Fibroblast of skin of left quadriceps (primary cell): Measurements from ENCODE around the gene SSU72.
"Not testable (repeated sequence)": the region's sequence is repeated elsewhere in the genome, so short reads cannot be mapped to it uniquely, and the experiment has no call there.

Source experiments
- DNase-seq, 2 experiments: peaks; one replicate each; pipeline ENCODE4 v3.0.0-alpha.2; 2013; ENCODE audit warnings: low read depth in 2 of 2

SSU72 gene

GRCh38 chr1:1529321-1529720, 45.3 kb downstream of the SSU72 start:
- DNase-seq: no peak

GRCh38 chr1:1528301-1529267, 46.1 kb downstream of the SSU72 start:
- no peak for DNase-seq

- no peak for DNase-seq
Measured at GRCh38 chr1:1527092-1527816, 47.4 kb downstream of the SSU72 start.

GRCh38 chr1:1526476-1526875, 48.2 kb downstream of the SSU72 start:
- DNase-seq: not testable (repeated sequence)

- not testable (repeated sequence) for DNase-seq
Measured at GRCh38 chr1:1524750-1525383, 49.8 kb downstream of the SSU72 start.

GRCh38 chr1:1523651-1524050, 51.0 kb downstream of the SSU72 start:
- not testable (repeated sequence) for DNase-seq

GRCh38 chr1:1523226-1523625, 51.4 kb downstream of the SSU72 start:
- not testable (repeated sequence) for DNase-seq

GRCh38 chr1:1522536-1522935, 52.1 kb downstream of the SSU72 start:
- not testable (repeated sequence) for DNase-seq

- DNase-seq: no peak
Measured at GRCh38 chr1:1521331-1521730, 53.3 kb downstream of the SSU72 start.

GRCh38 chr1:1519805-1520505, 54.7 kb downstream of the SSU72 start:
- not testable (repeated sequence) for DNase-seq

GRCh38 chr1:1518621-1519007, 56.0 kb downstream of the SSU72 start:
- not testable (repeated sequence) for DNase-seq

- DNase-seq: no peak
Measured at GRCh38 chr1:1517973-1518620, 56.6 kb downstream of the SSU72 start.

- DNase-seq: not testable (repeated sequence)
Measured at GRCh38 chr1:1516923-1517322, 57.7 kb downstream of the SSU72 start.

GRCh38 chr1:1514376-1514775, 60.3 kb downstream of the SSU72 start:
- not testable (repeated sequence) for DNase-seq

- not testable (repeated sequence) for DNase-seq
Measured at GRCh38 chr1:1513675-1514074, 61.0 kb downstream of the SSU72 start.

- not testable (repeated sequence) for DNase-seq
Measured at GRCh38 chr1:1512425-1512824, 62.2 kb downstream of the SSU72 start.

- DNase-seq: peak; percentile 93 to 94
Measured at GRCh38 chr1:1511533-1512285, 63.0 kb downstream of the SSU72 start, which contains the start of gene ATAD3A. ATAD3A (plus strand) TSS chr1:1512162; CDS start chr1:1512269, 107 bp downstream.

- no peak for DNase-seq
Measured at GRCh38 chr1:1510912-1511532, 63.6 kb downstream of the SSU72 start.

GRCh38 chr1:1509465-1509850, 65.2 kb downstream of the SSU72 start:
- not testable (repeated sequence) for DNase-seq
